HT1080 (cell line): Measurements from ENCODE around the gene DENND11. TPM values are rescaled to one million over a fixed set of nuclear protein-coding genes. Genes with fewer than 3 reads are reported as not detected.

Experiments used
- DNase-seq: peaks from one replicate; pipeline ENCODE4 v3.0.0-alpha.2; 2015; ENCODE audit warnings: low read depth
- polyA plus RNA-seq, 2 experiments: library from polyadenylated mRNA; depleted of rRNA; stranded (reverse); fragments of >200 nt; gene quantifications; 2 replicates each; pipeline ENCODE4 v1.2.3, GENCODE V29; 2015
- total RNA-seq: library from RNA; depleted of rRNA; stranded (reverse); fragments of >200 nt; shearing (Covaris generic); gene quantifications from 2 replicates; pipeline ENCODE4 v1.2.3, GENCODE V29; 2014; rRNA removed

DENND11 gene
- 12.5 and 15.7 TPM in 2 replicates for total RNA-seq
- 9.1 and 12.6 TPM in 2 replicates for polyA plus RNA-seq (2015; cell fraction: cytosol; rRNA removed)
- polyA plus RNA-seq (2015; cell fraction: nucleus; rRNA removed): 33.4 and 33.9 TPM in 2 replicates

GRCh38 chr7:141702047-141702567, at the start of gene DENND11:
Gene DENND11 (minus strand): TSS chr7:141702166. CDS start chr7:141702153, 13 bp downstream.
- no peak for DNase-seq

GRCh38 chr7:141748396-141748795, 46.4 kb upstream of the DENND11 start:
- no peak for DNase-seq

- DNase-seq: no peak
These were observed 42.2 kb upstream of the DENND11 start for GRCh38 chr7:141744131-141744530.

GRCh38 chr7:141742229-141742628, 40.3 kb upstream of the DENND11 start:
- DNase-seq: no peak

- DNase-seq: no peak
These were observed 37.3 kb upstream of the DENND11 start for GRCh38 chr7:141739250-141739649.

GRCh38 chr7:141738592-141739013, 36.6 kb upstream of the DENND11 start:
- DNase-seq: no peak

GRCh38 chr7:141737836-141738591, 36.0 kb upstream of the DENND11 start, which contains the start of gene SSBP1:
Gene SSBP1 (plus strand): TSS chr7:141738358. CDS start chr7:141739167, 809 bp downstream.
- peak; percentile 96 for DNase-seq

- peak; percentile 9 for DNase-seq
These were observed 35.3 kb upstream of the DENND11 start for GRCh38 chr7:141737118-141737835.

GRCh38 chr7:141731476-141732149, 29.6 kb upstream of the DENND11 start:
- no peak for DNase-seq

- no peak for DNase-seq
These were observed 27.1 kb upstream of the DENND11 start for GRCh38 chr7:141729020-141729419.

GRCh38 chr7:141722529-141722928, 20.6 kb upstream of the DENND11 start:
- DNase-seq: no peak

GRCh38 chr7:141717450-141717849, 15.5 kb upstream of the DENND11 start:
- no peak for DNase-seq

- no peak for DNase-seq
These were observed 14.1 kb upstream of the DENND11 start for GRCh38 chr7:141715794-141716689.

GRCh38 chr7:141715018-141715417, 13.1 kb upstream of the DENND11 start:
- DNase-seq: no peak

GRCh38 chr7:141714571-141714970, 12.6 kb upstream of the DENND11 start:
- no peak for DNase-seq

- no peak for DNase-seq
These were observed 11.9 kb upstream of the DENND11 start for GRCh38 chr7:141713890-141714289.

GRCh38 chr7:141712603-141713255, 10.8 kb upstream of the DENND11 start:
- no peak for DNase-seq

- no peak for DNase-seq
These were observed 8.3 kb upstream of the DENND11 start for GRCh38 chr7:141710301-141710700.

- no peak for DNase-seq
These were observed 7.8 kb upstream of the DENND11 start for GRCh38 chr7:141709749-141710148.

- no peak for DNase-seq
These were observed 7.4 kb upstream of the DENND11 start for GRCh38 chr7:141709318-141709717.
